ENCODE results near the gene RAB3B. TPM values are rescaled to one million over a fixed set of nuclear protein-coding genes. Genes with fewer than 3 reads are reported as not detected.

The RAB3B gene
- total RNA-seq, 1 donor: 77.3 TPM

DNA sequence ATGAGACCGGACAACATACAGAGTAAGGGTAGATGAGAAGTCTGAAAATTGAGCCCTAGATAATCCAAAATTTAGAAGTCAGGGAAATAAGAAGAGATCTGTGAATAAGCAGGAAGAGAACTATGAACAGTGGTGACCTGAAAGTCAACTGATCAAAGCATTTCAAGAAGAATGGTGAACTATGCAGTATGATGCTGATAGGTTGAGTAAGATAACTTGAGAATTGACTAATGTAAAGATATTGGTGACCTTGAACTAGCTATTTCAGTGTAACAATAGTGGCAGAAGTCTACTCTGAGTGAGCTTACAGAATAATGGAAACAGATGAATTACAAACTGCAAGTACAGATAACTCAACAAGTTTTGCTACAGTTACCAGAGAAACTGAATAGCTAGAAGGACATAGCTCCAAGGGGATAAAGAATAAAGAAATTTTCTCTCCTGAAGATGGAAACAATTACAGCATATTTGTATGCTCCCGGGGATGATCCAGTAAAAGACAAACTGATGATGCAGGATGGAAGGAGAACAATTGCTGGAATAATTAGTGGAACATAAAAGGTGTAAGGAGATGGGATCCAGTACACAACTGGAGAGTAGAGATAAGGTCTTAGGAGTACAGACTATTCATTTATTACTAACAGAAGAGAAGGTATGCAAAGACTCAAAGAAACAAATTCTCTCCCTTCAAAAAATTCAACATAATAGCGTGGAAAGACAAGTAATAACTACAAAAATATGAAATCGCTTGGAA, 122.8 kb downstream of the RAB3B start:
- no peak overlapping the region for H3K4me3 ChIP-seq (ENCODE audit: low read depth, low read length)
- no peak for DNase-seq (ENCODE audit: low read depth)
- TF ChIP-seq, protein P1, sequence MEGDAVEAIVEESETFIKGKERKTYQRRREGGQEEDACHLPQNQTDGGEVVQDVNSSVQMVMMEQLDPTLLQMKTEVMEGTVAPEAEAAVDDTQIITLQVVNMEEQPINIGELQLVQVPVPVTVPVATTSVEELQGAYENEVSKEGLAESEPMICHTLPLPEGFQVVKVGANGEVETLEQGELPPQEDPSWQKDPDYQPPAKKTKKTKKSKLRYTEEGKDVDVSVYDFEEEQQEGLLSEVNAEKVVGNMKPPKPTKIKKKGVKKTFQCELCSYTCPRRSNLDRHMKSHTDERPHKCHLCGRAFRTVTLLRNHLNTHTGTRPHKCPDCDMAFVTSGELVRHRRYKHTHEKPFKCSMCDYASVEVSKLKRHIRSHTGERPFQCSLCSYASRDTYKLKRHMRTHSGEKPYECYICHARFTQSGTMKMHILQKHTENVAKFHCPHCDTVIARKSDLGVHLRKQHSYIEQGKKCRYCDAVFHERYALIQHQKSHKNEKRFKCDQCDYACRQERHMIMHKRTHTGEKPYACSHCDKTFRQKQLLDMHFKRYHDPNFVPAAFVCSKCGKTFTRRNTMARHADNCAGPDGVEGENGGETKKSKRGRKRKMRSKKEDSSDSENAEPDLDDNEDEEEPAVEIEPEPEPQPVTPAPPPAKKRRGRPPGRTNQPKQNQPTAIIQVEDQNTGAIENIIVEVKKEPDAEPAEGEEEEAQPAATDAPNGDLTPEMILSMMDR (IDR thresholded peaks at IDR 0.05; ENCODE audit: insufficient read depth, low read depth, low read length): no peak

DNA sequence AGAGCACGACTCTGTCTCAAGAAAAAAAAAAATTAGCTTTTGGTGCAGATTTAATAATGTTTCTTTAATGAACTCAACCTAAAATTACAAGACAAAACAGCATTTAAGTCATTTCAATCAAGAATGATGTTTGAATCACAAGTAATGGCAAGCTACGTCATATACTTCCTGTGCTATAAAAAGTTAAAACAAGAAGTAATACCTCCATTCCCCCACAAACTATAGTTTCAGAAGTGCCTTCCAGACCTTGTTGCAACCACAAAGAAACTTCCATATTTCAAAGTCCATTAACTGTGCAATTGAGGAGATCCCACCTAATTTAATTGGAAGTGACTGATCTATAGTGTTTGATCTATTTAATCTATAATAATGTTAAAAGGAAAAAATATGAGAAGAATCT, 127.1 kb downstream of the RAB3B start:
- DNase-seq (ENCODE audit: low read depth): no peak
- TF ChIP-seq, protein P1 (IDR thresholded peaks at IDR 0.05; ENCODE audit: insufficient read depth, low read depth, low read length): no peak

DNA sequence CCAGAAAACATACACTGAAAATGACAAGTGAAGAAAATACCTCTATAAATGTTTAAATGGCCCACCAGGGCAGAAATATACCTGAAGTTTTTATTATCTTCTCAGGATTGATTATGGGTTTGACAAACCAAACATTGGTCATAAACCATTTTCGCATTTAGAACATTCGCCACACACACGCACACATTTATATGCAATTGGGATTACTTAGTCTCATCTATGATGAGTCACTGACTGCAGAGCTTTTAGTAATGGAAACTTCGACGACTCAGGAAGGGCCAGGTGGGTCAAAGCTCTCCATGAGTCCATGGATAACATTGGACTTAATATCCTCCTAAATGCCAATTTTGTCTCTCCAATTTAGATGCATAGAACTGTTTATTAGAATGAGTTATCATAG, 128.8 kb downstream of the RAB3B start:
- DNase-seq (ENCODE audit: low read depth): no peak
- H3K4me3 ChIP-seq (ENCODE audit: low read depth, low read length): no peak overlapping the region
- TF ChIP-seq, protein P1 (IDR thresholded peaks at IDR 0.05; ENCODE audit: insufficient read depth, low read depth, low read length): no peak

More for the DNA sequence above, 127.1 kb downstream of the RAB3B start:
- no peak overlapping the region for H3K4me3 ChIP-seq (ENCODE audit: low read depth, low read length)

DNA sequence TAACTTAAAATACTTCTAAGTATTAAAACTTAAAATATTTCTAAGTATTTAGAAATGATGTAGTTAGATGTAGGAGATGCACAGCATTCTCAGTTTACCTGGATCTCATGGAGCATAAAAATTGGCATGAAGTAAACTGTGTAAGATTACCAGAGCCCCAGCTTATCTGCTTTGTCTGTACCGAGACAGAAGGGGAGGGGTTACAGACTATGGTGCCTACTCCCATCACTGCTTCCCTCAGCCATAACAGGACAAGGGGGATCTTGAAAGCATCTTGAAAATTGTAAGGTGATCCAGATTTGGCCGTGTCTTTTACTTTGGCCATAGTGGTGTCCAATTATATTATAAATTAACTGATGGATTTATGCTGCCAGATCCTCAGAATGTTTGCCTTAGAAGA, 130.8 kb downstream of the RAB3B start:
- DNase-seq (ENCODE audit: low read depth): no peak
- TF ChIP-seq, protein P1 (IDR thresholded peaks at IDR 0.05; ENCODE audit: insufficient read depth, low read depth, low read length): no peak
- H3K4me3 ChIP-seq (ENCODE audit: low read depth, low read length): no peak overlapping the region

DNA sequence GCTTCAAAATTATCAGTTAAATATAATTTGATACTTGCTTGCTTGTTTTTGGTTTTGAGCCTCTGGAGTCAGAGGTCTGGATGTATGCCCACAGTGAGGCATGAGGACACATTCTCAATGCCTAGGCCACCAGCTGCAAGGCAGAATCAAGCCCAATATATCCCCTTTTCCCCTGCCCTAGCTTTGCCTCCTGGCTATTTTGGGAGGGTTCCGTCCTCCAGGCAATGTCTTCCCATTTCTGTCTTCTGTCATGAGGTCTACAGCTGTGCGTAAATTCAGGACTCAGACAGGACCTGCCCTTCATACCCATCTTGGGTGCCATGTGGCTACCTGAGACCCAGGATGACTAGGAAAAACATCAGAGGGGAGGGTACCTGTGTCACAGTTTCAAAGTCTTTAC, 131.2 kb downstream of the RAB3B start:
- TF ChIP-seq, protein P1 (IDR thresholded peaks at IDR 0.05; ENCODE audit: insufficient read depth, low read depth, low read length): no peak
- H3K4me3 ChIP-seq (ENCODE audit: low read depth, low read length): no peak overlapping the region
- no peak for DNase-seq (ENCODE audit: low read depth)

DNA sequence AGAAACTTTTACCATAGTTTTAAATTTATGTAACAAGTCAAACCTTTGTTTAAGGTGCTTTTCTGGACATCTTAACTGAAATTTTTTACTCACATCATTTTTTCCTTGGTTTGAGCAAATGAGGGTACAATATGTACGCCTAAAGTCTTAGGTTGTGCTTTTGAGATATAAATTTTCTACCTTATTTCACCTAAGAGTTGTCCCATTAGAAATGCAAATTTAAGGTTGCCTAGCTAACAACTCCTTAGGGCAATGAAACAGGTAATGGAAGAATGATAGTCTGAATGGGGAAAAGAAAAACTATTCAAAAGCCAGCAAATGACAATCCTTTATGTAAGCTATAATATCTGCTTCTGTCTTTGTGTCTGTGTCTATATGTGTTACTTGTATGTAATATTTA, 131.6 kb downstream of the RAB3B start:
- no peak for DNase-seq (ENCODE audit: low read depth)
- TF ChIP-seq, protein P1 (IDR thresholded peaks at IDR 0.05; ENCODE audit: insufficient read depth, low read depth, low read length): no peak
- H3K4me3 ChIP-seq (ENCODE audit: low read depth, low read length): no peak overlapping the region

Small RNA genes within 50 kb of the gene (small RNA-seq; reads per million reads assigned to genes)
- gene RN7SL290P (not detected), gene RNA5SP48 (not detected)

Other genes starting within 250 kb of the RAB3B start
- 90.5 and 112 TPM in 2 replicates for gene NRDC, start 112.0 kb downstream of the RAB3B start, total RNA-seq
- gene KTI12, start 43.1 kb upstream of the RAB3B start, total RNA-seq: 13.0 and 18.7 TPM in 2 replicates
- gene TXNDC12, start 64.5 kb upstream of the RAB3B start, total RNA-seq: 44.8 and 57.0 TPM in 2 replicates
- 66.0 and 76.4 TPM in 2 replicates for gene BTF3L4, start 65.6 kb upstream of the RAB3B start, total RNA-seq
- gene ZFYVE9, start 151.4 kb upstream of the RAB3B start, total RNA-seq: 23.8 and 41.9 TPM in 2 replicates

Measured in fibroblast of villous mesenchyme (primary cell).